ENCODE measurements around the gene TAS2R3. TPM values are rescaled to one million over a fixed set of nuclear protein-coding genes. Genes with fewer than 3 reads are reported as not detected.

Gene TAS2R3, protein sequence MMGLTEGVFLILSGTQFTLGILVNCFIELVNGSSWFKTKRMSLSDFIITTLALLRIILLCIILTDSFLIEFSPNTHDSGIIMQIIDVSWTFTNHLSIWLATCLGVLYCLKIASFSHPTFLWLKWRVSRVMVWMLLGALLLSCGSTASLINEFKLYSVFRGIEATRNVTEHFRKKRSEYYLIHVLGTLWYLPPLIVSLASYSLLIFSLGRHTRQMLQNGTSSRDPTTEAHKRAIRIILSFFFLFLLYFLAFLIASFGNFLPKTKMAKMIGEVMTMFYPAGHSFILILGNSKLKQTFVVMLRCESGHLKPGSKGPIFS
- 2.9 and 4.1 TPM in 2 replicates for total RNA-seq

GRCh38 chr7:141763797-141764196 is at the start of gene TAS2R3:
Gene TAS2R3 (plus strand): TSS chr7:141764097. CDS start chr7:141764159, 62 bp downstream.

GRCh38 chr7:141737836-141738591 is 25.9 kb upstream of the TAS2R3 start, which contains the start of gene SSBP1:
Gene SSBP1 (plus strand): TSS chr7:141738358. CDS start chr7:141739167, 809 bp downstream.

GRCh38 chr7:141776374-141776773 is 12.5 kb downstream of the TAS2R3 start, which contains the start of gene TAS2R4:
Gene TAS2R4 (plus strand): TSS chr7:141776674. CDS start chr7:141778489, 1,815 bp downstream.

GRCh38 chr7:141789917-141790316 is 26.0 kb downstream of the TAS2R3 start, which contains the start of gene TAS2R5:
Gene TAS2R5 (plus strand): TSS chr7:141790217. CDS start chr7:141790362, 145 bp downstream.

Small RNAs within 50 kb of the gene (small RNA-seq; reads per million reads assigned to genes)
- gene RNU1-82P = not detected

Other genes starting within 250 kb of the TAS2R3 start
- gene AGK, start 212.7 kb upstream of the TAS2R3 start, total RNA-seq = 29.3 and 33.3 TPM in 2 replicates
- 6.9 and 8.4 TPM in 2 replicates for gene DENND11, start 61.9 kb upstream of the TAS2R3 start, total RNA-seq
- not detected in 2 replicates for gene WEE2, start 55.7 kb upstream of the TAS2R3 start, total RNA-seq
- 121 and 139 TPM in 2 replicates for gene SSBP1, start 25.7 kb upstream of the TAS2R3 start, total RNA-seq
- gene TAS2R4, start 12.6 kb downstream of the TAS2R3 start, total RNA-seq = 2.4 and 3.8 TPM in 2 replicates
- 1.9 and 2.6 TPM in 2 replicates for gene TAS2R5, start 26.1 kb downstream of the TAS2R3 start, total RNA-seq
- not detected in 2 replicates for gene PRSS37, start 77.4 kb downstream of the TAS2R3 start, total RNA-seq
- 0.11 and 0.13 TPM in 2 replicates for gene OR9A4, start 152.3 kb downstream of the TAS2R3 start, total RNA-seq
- gene CLEC5A, start 182.9 kb downstream of the TAS2R3 start, total RNA-seq = not detected in 2 replicates
- gene TAS2R38, start 209.7 kb downstream of the TAS2R3 start, total RNA-seq = not detected in 2 replicates
- gene MGAM, start 231.8 kb downstream of the TAS2R3 start, total RNA-seq = 0.43 TPM in 1 of 2 replicates, not detected in the other